ENCODE measurements around the gene KBTBD3.
"Not testable (repeated sequence)": the region's sequence is repeated elsewhere in the genome, so short reads cannot be mapped to it uniquely, and the experiment has no call there.

The KBTBD3 gene

GRCh38 chr11:106012744-106013143 lies 64.4 kb downstream of the KBTBD3 start:
- H3K9me3 ChIP-seq (ENCODE audit: low read length): peaks cover 2% of the 10 kb centered on the region
- H3K4me1 ChIP-seq (ENCODE audit: insufficient read depth, low read length): peaks cover 28% of the 10 kb centered on the region
- peaks cover 29% of the 10 kb centered on the region for H3K36me3 ChIP-seq (ENCODE audit: insufficient read depth, low read length)
- no peak overlapping the region for H3K4me3 ChIP-seq (ENCODE audit: low read length)
- no peak overlapping the region for H2AFZ ChIP-seq (ENCODE audit: low read depth, low read length)
- no peaks in the 10 kb centered on the region for H3K27me3 ChIP-seq (ENCODE audit: insufficient read depth, low read length)

GRCh38 chr11:106011481-106011880 lies 65.7 kb downstream of the KBTBD3 start:
- H3K4me3 ChIP-seq (ENCODE audit: low read length): no peak overlapping the region
- H3K27me3 ChIP-seq (ENCODE audit: insufficient read depth, low read length): no peaks in the 10 kb centered on the region
- H3K36me3 ChIP-seq (ENCODE audit: insufficient read depth, low read length): peaks cover 41% of the 10 kb centered on the region
- peaks cover 28% of the 10 kb centered on the region for H3K4me1 ChIP-seq (ENCODE audit: insufficient read depth, low read length)
- peaks cover 5% of the 10 kb centered on the region for H3K9me3 ChIP-seq (ENCODE audit: low read length)
- H2AFZ ChIP-seq (ENCODE audit: low read depth, low read length): no peak overlapping the region

- H3K27me3 ChIP-seq (ENCODE audit: insufficient read depth, low read length); H3K4me1 ChIP-seq (ENCODE audit: insufficient read depth, low read length); H2AFZ ChIP-seq (ENCODE audit: low read depth, low read length); H3K4me3 ChIP-seq (ENCODE audit: low read length): not testable (repeated sequence)
- Histone ChIP-seq H3K9me3 (ENCODE audit: low read length) (peaks cover 13% of the 10 kb centered on the region), H3K36me3 (ENCODE audit: insufficient read depth, low read length) (peaks cover 37% of the 10 kb centered on the region)
Observed at GRCh38 chr11:106003094-106003493, 74.1 kb downstream of the KBTBD3 start.

- peaks cover 10% of the 10 kb centered on the region for H3K9me3 ChIP-seq (ENCODE audit: low read length)
- H3K4me3 ChIP-seq (ENCODE audit: low read length): no peak overlapping the region
Observed at GRCh38 chr11:106001304-106002012, 75.7 kb downstream of the KBTBD3 start.

More at GRCh38 chr11:106001304-106002012, 75.7 kb downstream of the KBTBD3 start:
- H3K27me3 ChIP-seq (ENCODE audit: insufficient read depth, low read length): no peaks in the 10 kb centered on the region
- H3K4me1 ChIP-seq (ENCODE audit: insufficient read depth, low read length): no peaks in the 10 kb centered on the region
- H3K36me3 ChIP-seq (ENCODE audit: insufficient read depth, low read length): peaks cover 25% of the 10 kb centered on the region
- H2AFZ ChIP-seq (ENCODE audit: low read depth, low read length): no peak overlapping the region

Measured in neuron (in vitro differentiated cells).